GM19035 (cell line): ENCODE results near the gene NXF3.
"Not testable (repeated sequence)": the region's sequence is repeated elsewhere in the genome, so short reads cannot be mapped to it uniquely, and the experiment has no call there.

Experiments
- ATAC-seq: cut with Tn5 transposase; IDR thresholded peaks from one replicate; pipeline ENCODE4 v1.9.1; 2021; ENCODE audit not compliant: unreplicated experiment

The NXF3 gene

DNA sequence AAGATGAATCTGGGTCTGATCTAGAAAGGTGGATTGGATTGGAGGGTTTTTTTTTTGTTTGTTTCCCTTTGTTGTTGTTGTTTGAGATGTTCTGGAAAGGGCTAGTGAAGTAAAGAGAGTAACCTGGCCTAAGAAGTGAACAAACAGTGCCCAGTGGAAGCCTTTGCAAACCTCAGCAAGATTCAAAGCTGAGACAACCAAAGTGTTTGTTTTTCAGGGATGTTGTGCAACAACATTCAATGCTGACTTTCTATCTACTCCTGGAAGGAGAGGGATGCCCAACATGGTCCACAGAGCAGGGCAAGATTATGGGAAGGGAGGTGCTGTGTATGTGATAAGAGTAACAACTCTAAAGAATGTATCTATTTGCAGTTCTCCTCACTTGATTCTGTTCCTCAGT is 40.3 kb downstream of the NXF3 start:
- ATAC-seq = no peak

DNA sequence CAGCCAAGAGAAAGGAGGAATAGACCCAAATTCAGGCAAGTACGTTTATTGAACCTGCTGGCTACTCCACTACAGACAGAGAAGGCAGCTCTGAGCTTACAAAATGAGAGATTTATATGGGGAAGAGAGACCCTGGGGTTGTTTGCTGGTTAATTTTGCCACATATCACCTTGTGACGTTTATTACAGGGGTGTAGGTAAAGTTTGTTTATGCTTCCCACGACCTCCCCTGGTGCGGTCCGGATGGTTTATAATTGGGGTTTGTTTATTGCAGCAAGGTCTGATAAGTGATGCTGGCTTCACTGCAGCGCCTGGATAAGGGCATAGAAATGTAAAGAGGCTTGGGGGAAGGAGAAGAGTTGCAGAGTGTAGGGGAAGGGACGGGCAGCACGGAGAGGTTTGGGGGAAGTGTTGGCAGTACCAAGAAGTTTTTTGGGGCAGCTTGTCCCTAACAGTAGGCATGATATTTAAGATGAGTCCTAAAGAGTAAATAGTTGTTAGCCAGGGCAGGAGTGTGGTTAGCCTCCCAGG is 41.6 kb downstream of the NXF3 start:
- ATAC-seq = no peak

DNA sequence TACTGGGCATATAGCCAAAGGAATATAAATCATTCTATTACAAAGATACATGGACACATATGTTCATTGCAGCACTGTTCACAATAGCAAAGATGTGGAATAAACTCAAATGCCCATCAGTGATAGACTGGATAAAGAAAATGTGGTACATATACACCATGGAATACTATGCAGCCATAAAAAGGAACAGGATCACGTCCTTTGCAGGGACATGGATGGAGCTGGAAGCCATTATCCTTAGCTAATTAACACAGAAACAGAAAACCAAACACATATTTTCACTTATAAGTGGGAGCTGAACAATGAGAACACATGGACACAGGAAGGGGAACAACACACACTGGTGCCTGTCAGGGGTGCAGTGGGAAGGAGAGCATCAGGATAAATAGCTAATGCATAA is 59.6 kb downstream of the NXF3 start:
- not testable (repeated sequence) for ATAC-seq
